ENCODE results near the gene SSBP4.

DNA sequence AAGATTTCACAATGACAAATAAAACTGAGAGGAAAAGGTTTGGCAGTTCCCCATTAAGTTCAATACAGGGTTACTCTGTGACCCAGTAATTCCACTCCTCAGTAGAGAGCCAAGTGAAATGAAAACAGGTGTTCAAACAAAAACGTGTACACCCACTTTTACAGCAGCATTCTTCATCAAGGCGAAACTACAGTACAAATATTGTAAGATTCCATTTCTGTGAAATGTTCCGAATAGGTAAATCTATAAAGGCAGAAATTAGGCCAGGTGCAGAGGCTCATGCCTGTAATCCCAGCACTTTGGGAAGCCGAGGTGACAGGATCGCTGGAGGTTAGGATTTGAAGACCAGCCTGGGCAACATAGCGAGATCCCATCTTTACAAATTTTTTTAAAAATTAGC is 42.2 kb upstream of the SSBP4 start:
- TF ChIP-seq POLR2A (IDR thresholded peaks at IDR 0.05; ENCODE audit: low read depth, low read length) (no peak), POLR2AphosphoS5 (IDR thresholded peaks at IDR 0.05; ENCODE audit: insufficient read depth, low read depth, low read length) (no peak)
- TF ChIP-seq, protein P1, sequence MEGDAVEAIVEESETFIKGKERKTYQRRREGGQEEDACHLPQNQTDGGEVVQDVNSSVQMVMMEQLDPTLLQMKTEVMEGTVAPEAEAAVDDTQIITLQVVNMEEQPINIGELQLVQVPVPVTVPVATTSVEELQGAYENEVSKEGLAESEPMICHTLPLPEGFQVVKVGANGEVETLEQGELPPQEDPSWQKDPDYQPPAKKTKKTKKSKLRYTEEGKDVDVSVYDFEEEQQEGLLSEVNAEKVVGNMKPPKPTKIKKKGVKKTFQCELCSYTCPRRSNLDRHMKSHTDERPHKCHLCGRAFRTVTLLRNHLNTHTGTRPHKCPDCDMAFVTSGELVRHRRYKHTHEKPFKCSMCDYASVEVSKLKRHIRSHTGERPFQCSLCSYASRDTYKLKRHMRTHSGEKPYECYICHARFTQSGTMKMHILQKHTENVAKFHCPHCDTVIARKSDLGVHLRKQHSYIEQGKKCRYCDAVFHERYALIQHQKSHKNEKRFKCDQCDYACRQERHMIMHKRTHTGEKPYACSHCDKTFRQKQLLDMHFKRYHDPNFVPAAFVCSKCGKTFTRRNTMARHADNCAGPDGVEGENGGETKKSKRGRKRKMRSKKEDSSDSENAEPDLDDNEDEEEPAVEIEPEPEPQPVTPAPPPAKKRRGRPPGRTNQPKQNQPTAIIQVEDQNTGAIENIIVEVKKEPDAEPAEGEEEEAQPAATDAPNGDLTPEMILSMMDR (IDR thresholded peaks at IDR 0.05; ENCODE audit: extremely low read depth in 1 of 2, insufficient read depth in 1 of 2, low read depth in 1 of 2, low read length in 2 of 2) = no peak
